SK-N-SH (cell line): Measurements from ENCODE around the gene CIT. TPM values are rescaled to one million over a fixed set of nuclear protein-coding genes. Genes with fewer than 3 reads are reported as not detected.

ENCODE experiments used
- CTCF ChIA-PET: fragments of 300-600, 350-600 bp; formaldehyde crosslinking; extraction: SDS; loops from one replicate; lab custom pipeline; 2021; lab: Yijun Ruan, JAX
- POLR2A ChIA-PET: fragments of 350-600 bp; sonication (Branson Sonifier 250); formaldehyde crosslinking; extraction: SDS; loops from one replicate; lab custom pipeline; 2020; ENCODE audit warnings: antibody characterized with exemption, inconsistent platforms; lab: Yijun Ruan, JAX
- DNase-seq: peaks from one replicate; pipeline ENCODE4 v3.0.0; 2012
- H2AFZ ChIP-seq: fragments of 200-600 bp; sonication (generic); 2 replicates; pipeline ENCODE4 v1.8.1; 2016; ENCODE audit warnings: antibody characterized with exemption, mild to moderate bottlenecking, low read depth
- H3F3A ChIP-seq: fragments of 200-600 bp; sonication (generic); replicated peaks from 2 replicates; pipeline ENCODE3; 2016; ENCODE audit warnings: antibody characterized with exemption, mild to moderate bottlenecking; ENCODE audit not compliant: insufficient read depth
- H3K27ac ChIP-seq, 2 experiments: fragments of 200-500 bp in 1 of 2; fragments of 200-600 bp in 1 of 2; sonication (Bioruptor generic) in 1 of 2; sonication (generic), shearing (Covaris generic) in 1 of 2; 2 replicates each; pipeline versions ENCODE4 v1.5.1 to v1.6.1; 2014 to 2016; ENCODE audit warnings: low read depth in 2 of 2, inconsistent platforms in 1 of 2, low read length in 1 of 2, mild to moderate bottlenecking in 1 of 2, mixed read lengths in 1 of 2
- H3K27me3 ChIP-seq: fragments of 200-600 bp; sonication (generic), shearing (Covaris generic); 2 replicates; pipeline ENCODE4 v1.6.1; 2016; ENCODE audit warnings: mixed run types; ENCODE audit not compliant: insufficient read depth
- H3K36me3 ChIP-seq, 2 experiments: fragments of 200-500 bp in 1 of 2; fragments of 200-600 bp in 1 of 2; sonication (Bioruptor generic) in 1 of 2; sonication (generic) in 1 of 2; replicated peaks in 1 of 2; 2 replicates each; pipeline versions ENCODE3 to v1.5.1; 2014 to 2016; ENCODE audit warnings: low read length in 1 of 2, mild to moderate bottlenecking in 1 of 2; ENCODE audit not compliant: insufficient read depth in 2 of 2, control insufficient read depth in 1 of 2
- H3K4me1 ChIP-seq, 2 experiments: fragments of 200-500 bp in 1 of 2; fragments of 200-600 bp in 1 of 2; sonication (Bioruptor generic) in 1 of 2; sonication (generic), shearing (Covaris generic) in 1 of 2; 2 replicates each; pipeline versions ENCODE4 v1.5.1 to v1.6.1; 2014 to 2016; ENCODE audit warnings: low read depth in 1 of 2, low read length in 1 of 2, mixed run types in 1 of 2; ENCODE audit not compliant: insufficient read depth in 2 of 2, control insufficient read depth in 1 of 2
- H3K4me2 ChIP-seq: fragments of 200-600 bp; sonication (generic), shearing (Covaris generic); 2 replicates; pipeline ENCODE4 v1.6.1; 2017; ENCODE audit warnings: mixed run types
- H3K4me3 ChIP-seq, 2 experiments: fragments of 200-500 bp in 1 of 2; fragments of 200-600 bp in 1 of 2; sonication (Bioruptor generic) in 1 of 2; sonication (generic), shearing (Covaris generic) in 1 of 2; 2 replicates each; pipeline versions ENCODE4 v1.5.1 to v1.8.1; 2014 to 2016; ENCODE audit warnings: low read depth in 2 of 2, inconsistent platforms in 1 of 2, low read length in 1 of 2, mild to moderate bottlenecking in 1 of 2, mixed read lengths in 1 of 2, moderate library complexity in 1 of 2
- H3K79me2 ChIP-seq: fragments of 200-600 bp; sonication (generic); 2 replicates; pipeline ENCODE4 v1.8.1; 2017; ENCODE audit warnings: mild to moderate bottlenecking; ENCODE audit not compliant: insufficient read depth
- H3K9ac ChIP-seq: fragments of 200-600 bp; sonication (generic); 2 replicates; pipeline ENCODE4 v1.6.1; 2017; ENCODE audit warnings: mixed run types
- H3K9me2 ChIP-seq: fragments of 200-600 bp; sonication (generic); 2 replicates; pipeline ENCODE4 v1.6.1; 2017; ENCODE audit warnings: mixed run types
- H3K9me3 ChIP-seq: fragments of 200-600 bp; sonication (generic); 2 replicates; pipeline ENCODE4 v1.6.1; 2017; ENCODE audit warnings: mixed run types, mild to moderate bottlenecking, moderate library complexity
- H4K20me1 ChIP-seq: fragments of 200-600 bp; sonication (generic); 2 replicates; pipeline ENCODE4 v1.6.1; 2017; ENCODE audit warnings: mild to moderate bottlenecking, mixed run types; ENCODE audit not compliant: insufficient read depth
- ELF1 ChIP-seq: IDR thresholded peaks from 2 replicates; pipeline ENCODE4 v1.4.0; 2012
- EP300 ChIP-seq, 2 experiments: IDR thresholded peaks; 2 replicates each; pipeline versions ENCODE4 v1.4.0 to v1.6.1; 2012; ENCODE audit warnings: borderline replicate concordance in 1 of 2, low read depth in 1 of 2, low read length in 1 of 2
- FOXJ3 ChIP-seq: sonication (generic); formaldehyde crosslinking; IDR thresholded peaks from 2 replicates; pipeline ENCODE4 v1.5.1; 2020; ENCODE audit warnings: mild to moderate bottlenecking, missing genetic modification reagents
- GABPA ChIP-seq: IDR thresholded peaks from 2 replicates; pipeline ENCODE4 v1.4.0; 2012; ENCODE audit warnings: low read depth, mild to moderate bottlenecking
- GATA2 ChIP-seq: sonication (generic); formaldehyde crosslinking; IDR thresholded peaks from 2 replicates; pipeline ENCODE4 v1.5.0; 2020; ENCODE audit warnings: mild to moderate bottlenecking, missing genetic modification reagents
- NRF1 ChIP-seq: IDR thresholded peaks from 2 replicates; pipeline ENCODE4 v1.6.1; 2012; ENCODE audit warnings: low read depth, mild to moderate bottlenecking, low read length
- POLR2AphosphoS5 ChIP-seq: IDR thresholded peaks from 2 replicates; pipeline ENCODE4 v1.6.1; 2012; ENCODE audit warnings: low read depth, low read length
- RAD21 ChIP-seq: IDR thresholded peaks from 2 replicates; pipeline ENCODE4 v1.6.1; 2012; ENCODE audit warnings: mild to moderate bottlenecking, low read length
- RCOR1 ChIP-seq: fragments of 150-350 bp; IDR thresholded peaks from 2 replicates; pipeline ENCODE4 v1.6.1; 2017; ENCODE audit warnings: antibody characterized with exemption, low read length
- RFX5 ChIP-seq: IDR thresholded peaks from 2 replicates; pipeline ENCODE4 v1.6.1; 2012; ENCODE audit warnings: mild to moderate bottlenecking, improper control_type of control experiment, low read length
- SIN3A ChIP-seq: IDR thresholded peaks from 2 replicates; pipeline ENCODE4 v1.6.1; 2012; ENCODE audit warnings: low read depth, mild to moderate bottlenecking, low read length, moderate library complexity, borderline replicate concordance
- SMC3 ChIP-seq: IDR thresholded peaks from 2 replicates; pipeline ENCODE4 v1.6.1; 2012; ENCODE audit warnings: low read depth, low read length, improper control_type of control experiment
- TEAD4 ChIP-seq: IDR thresholded peaks from 2 replicates; pipeline ENCODE4 v1.4.0; 2012; ENCODE audit warnings: mild to moderate bottlenecking, borderline replicate concordance; ENCODE audit not compliant: insufficient read depth
- WGBS: methylation state at CpG from one replicate; pipeline ENCODE4 v1.1.6; 2017; ENCODE audit warnings: low lambda C conversion rate; 5-methylcytosine and 5-hydroxymethylcytosine counted together
- polyA plus RNA-seq, 3 experiments: library from polyadenylated mRNA; depleted of rRNA; stranded (reverse); fragments of >200 nt; gene quantifications; 2 replicates each; pipeline ENCODE4 v1.2.3, GENCODE V29; 2012
- TF ChIP-seq, protein P1 (sequence below): IDR thresholded peaks from 2 replicates; pipeline ENCODE4 v1.6.1; 2012; ENCODE audit warnings: mild to moderate bottlenecking, low read depth, low read length, moderate library complexity
- TF ChIP-seq, protein P2 (sequence below): IDR thresholded peaks from 2 replicates; pipeline ENCODE4 v1.4.0; 2012; ENCODE audit warnings: low read depth
- TF ChIP-seq, protein P3 (sequence below): fragments of 200-600 bp; sonication (generic); IDR thresholded peaks from 2 replicates; pipeline ENCODE4 v1.6.1; 2017; ENCODE audit warnings: antibody characterized with exemption, mild to moderate bottlenecking, moderate library complexity
- TF ChIP-seq, protein P4 (sequence below): fragments of 150-350 bp; IDR thresholded peaks from 2 replicates; pipeline ENCODE4 v1.6.1; 2016; ENCODE audit warnings: mild to moderate bottlenecking, low read depth, low read length

Gene CIT
- polyA plus RNA-seq, 1 of the 3 experiments (the other 2 are of a cell fraction): 7.7 TPM

DNA sequence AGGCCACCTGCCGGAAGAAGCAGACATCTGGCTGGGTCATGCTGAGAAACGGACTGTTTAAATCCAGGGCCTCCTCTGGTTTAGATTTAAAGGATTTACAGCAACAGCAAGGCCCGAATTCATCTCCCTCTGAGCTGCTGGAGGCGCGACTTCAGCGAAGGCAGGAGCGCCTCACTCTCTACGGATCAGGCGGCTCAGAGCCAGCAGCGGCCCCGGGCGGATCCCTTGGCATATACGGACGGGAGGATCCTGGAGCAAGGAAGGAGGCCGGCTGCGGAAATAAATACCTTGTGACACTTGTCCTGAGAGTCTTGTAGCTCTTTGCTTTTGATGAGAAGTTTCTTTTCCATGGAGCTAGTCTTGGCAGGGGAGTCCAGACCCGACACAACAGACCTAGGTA, 92.4 kb downstream of the CIT start:
- CTCF ChIA-PET: no interaction called here

DNA sequence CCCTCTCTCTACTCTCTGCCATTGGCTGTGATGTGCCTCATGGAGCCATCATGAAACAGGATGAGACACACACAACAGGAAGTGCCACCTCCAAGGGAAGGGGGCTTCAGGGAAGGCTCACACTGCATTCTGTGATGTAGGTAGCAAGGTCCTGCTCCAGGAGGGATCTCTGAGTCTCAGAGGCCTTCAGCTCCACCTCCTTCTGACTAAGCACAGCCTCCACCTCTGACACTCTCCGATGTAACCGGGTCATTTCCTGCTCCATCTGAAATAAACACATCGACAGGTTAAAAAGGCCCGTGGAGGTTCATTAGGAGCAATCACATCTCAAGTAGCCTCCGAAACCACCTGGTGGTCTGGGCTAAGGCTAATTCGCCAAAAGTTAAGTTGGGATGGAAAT, 93.3 kb downstream of the CIT start:
- POLR2A ChIA-PET: no interaction called here

More for the DNA sequence above, 92.4 kb downstream of the CIT start:
- WGBS: 91% methylated on average over 17 of the region's 17 CpGs
- Histone ChIP-seq H4K20me1 (no peaks in the 10 kb centered on the region), H3K9ac (no peak overlapping the region), H3F3A (no peaks in the 10 kb centered on the region), H3K4me1 (no peaks in the 10 kb centered on the region), H3K9me2 (no peaks in the 10 kb centered on the region), H3K9me3 (no peaks in the 10 kb centered on the region), H3K27me3 (no peaks in the 10 kb centered on the region), H3K79me2 (no peaks in the 10 kb centered on the region; the same call in 1 of the 2 replicates), H2AFZ (no peak overlapping the region), H3K4me2 (no peak overlapping the region), H3K4me3 (no peak overlapping the region), H3K27ac (no peak overlapping the region), H3K36me3 (peaks cover 16 to 20% of the 10 kb centered on the region in 2 experiments)
- no peak for DNase-seq
- TF ChIP-seq NRF1 (no peak), POLR2AphosphoS5 (no peak), RAD21 (no peak), GATA2 (CRISPR knock-in tag) (no peak), FOXJ3 (no peak), GABPA (no peak), TEAD4 (no peak)
- TF ChIP-seq, protein P1, sequence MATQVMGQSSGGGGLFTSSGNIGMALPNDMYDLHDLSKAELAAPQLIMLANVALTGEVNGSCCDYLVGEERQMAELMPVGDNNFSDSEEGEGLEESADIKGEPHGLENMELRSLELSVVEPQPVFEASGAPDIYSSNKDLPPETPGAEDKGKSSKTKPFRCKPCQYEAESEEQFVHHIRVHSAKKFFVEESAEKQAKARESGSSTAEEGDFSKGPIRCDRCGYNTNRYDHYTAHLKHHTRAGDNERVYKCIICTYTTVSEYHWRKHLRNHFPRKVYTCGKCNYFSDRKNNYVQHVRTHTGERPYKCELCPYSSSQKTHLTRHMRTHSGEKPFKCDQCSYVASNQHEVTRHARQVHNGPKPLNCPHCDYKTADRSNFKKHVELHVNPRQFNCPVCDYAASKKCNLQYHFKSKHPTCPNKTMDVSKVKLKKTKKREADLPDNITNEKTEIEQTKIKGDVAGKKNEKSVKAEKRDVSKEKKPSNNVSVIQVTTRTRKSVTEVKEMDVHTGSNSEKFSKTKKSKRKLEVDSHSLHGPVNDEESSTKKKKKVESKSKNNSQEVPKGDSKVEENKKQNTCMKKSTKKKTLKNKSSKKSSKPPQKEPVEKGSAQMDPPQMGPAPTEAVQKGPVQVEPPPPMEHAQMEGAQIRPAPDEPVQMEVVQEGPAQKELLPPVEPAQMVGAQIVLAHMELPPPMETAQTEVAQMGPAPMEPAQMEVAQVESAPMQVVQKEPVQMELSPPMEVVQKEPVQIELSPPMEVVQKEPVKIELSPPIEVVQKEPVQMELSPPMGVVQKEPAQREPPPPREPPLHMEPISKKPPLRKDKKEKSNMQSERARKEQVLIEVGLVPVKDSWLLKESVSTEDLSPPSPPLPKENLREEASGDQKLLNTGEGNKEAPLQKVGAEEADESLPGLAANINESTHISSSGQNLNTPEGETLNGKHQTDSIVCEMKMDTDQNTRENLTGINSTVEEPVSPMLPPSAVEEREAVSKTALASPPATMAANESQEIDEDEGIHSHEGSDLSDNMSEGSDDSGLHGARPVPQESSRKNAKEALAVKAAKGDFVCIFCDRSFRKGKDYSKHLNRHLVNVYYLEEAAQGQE: no peak
- TF ChIP-seq, protein P2, sequence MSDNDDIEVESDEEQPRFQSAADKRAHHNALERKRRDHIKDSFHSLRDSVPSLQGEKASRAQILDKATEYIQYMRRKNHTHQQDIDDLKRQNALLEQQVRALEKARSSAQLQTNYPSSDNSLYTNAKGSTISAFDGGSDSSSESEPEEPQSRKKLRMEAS: no peak
- POLR2A ChIA-PET: no interaction called here

More for the DNA sequence above, 93.3 kb downstream of the CIT start:
- CTCF ChIA-PET: no interaction called here
- Histone ChIP-seq H3K36me3 (peaks cover 18 to 20% of the 10 kb centered on the region in 2 experiments), H3K9me3 (no peaks in the 10 kb centered on the region), H3K4me1 (no peaks in the 10 kb centered on the region), H4K20me1 (no peaks in the 10 kb centered on the region), H3K4me3 (no peak overlapping the region), H3F3A (no peaks in the 10 kb centered on the region), H3K4me2 (no peak overlapping the region), H3K79me2 (no peaks in the 10 kb centered on the region; the same call in 1 of the 2 replicates), H3K9me2 (no peaks in the 10 kb centered on the region), H2AFZ (no peak overlapping the region), H3K9ac (no peak overlapping the region), H3K27ac (no peak overlapping the region), H3K27me3 (no peaks in the 10 kb centered on the region)
- TF ChIP-seq, protein P3, sequence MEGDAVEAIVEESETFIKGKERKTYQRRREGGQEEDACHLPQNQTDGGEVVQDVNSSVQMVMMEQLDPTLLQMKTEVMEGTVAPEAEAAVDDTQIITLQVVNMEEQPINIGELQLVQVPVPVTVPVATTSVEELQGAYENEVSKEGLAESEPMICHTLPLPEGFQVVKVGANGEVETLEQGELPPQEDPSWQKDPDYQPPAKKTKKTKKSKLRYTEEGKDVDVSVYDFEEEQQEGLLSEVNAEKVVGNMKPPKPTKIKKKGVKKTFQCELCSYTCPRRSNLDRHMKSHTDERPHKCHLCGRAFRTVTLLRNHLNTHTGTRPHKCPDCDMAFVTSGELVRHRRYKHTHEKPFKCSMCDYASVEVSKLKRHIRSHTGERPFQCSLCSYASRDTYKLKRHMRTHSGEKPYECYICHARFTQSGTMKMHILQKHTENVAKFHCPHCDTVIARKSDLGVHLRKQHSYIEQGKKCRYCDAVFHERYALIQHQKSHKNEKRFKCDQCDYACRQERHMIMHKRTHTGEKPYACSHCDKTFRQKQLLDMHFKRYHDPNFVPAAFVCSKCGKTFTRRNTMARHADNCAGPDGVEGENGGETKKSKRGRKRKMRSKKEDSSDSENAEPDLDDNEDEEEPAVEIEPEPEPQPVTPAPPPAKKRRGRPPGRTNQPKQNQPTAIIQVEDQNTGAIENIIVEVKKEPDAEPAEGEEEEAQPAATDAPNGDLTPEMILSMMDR: no peak
- TF ChIP-seq SMC3 (no peak), RCOR1 (no peak), GABPA (no peak), EP300 (IDR thresholded peaks at IDR 0.05; ENCODE audit: borderline replicate concordance in 1 of 2, low read depth in 1 of 2, low read length in 1 of 2) (no peak), SIN3A (no peak), NRF1 (no peak), ELF1 (no peak), RFX5 (no peak), RAD21 (no peak)
- TF ChIP-seq, protein P4, sequence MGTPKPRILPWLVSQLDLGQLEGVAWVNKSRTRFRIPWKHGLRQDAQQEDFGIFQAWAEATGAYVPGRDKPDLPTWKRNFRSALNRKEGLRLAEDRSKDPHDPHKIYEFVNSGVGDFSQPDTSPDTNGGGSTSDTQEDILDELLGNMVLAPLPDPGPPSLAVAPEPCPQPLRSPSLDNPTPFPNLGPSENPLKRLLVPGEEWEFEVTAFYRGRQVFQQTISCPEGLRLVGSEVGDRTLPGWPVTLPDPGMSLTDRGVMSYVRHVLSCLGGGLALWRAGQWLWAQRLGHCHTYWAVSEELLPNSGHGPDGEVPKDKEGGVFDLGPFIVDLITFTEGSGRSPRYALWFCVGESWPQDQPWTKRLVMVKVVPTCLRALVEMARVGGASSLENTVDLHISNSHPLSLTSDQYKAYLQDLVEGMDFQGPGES: no peak
- TF ChIP-seq, protein P2: no peak
- 92% methylated on average over 6 of the region's 6 CpGs for WGBS
- no peak for DNase-seq
